ENCODE data around the gene TAB2.

TAB2 gene

GRCh38 chr6:149419696-149420404 lies 102.3 kb downstream of the TAB2 start:
- DNase-seq (ENCODE audit: low spot score): no peak

GRCh38 chr6:149421132-149421531 lies 103.6 kb downstream of the TAB2 start:
- no peak for DNase-seq (ENCODE audit: low spot score)

GRCh38 chr6:149422581-149422980 lies 105.1 kb downstream of the TAB2 start:
- DNase-seq (ENCODE audit: low spot score): no peak

GRCh38 chr6:149423964-149424440 lies 106.5 kb downstream of the TAB2 start:
- DNase-seq (ENCODE audit: low spot score): no peak

GRCh38 chr6:149425224-149425623 lies 107.7 kb downstream of the TAB2 start:
- DNase-seq (ENCODE audit: low spot score): no peak

GRCh38 chr6:149425754-149426153 lies 108.2 kb downstream of the TAB2 start:
- no peak for DNase-seq (ENCODE audit: low spot score)

- no peak for DNase-seq (ENCODE audit: low spot score)
Measured at GRCh38 chr6:149428606-149429005, 111.1 kb downstream of the TAB2 start.

GRCh38 chr6:149429427-149430360 lies 112.2 kb downstream of the TAB2 start:
- DNase-seq (ENCODE audit: low spot score): no peak

- peak; percentile 94 for DNase-seq (ENCODE audit: low spot score)
Measured at GRCh38 chr6:149431905-149432775, 114.6 kb downstream of the TAB2 start.

GRCh38 chr6:149433405-149433804 lies 115.9 kb downstream of the TAB2 start:
- no peak for DNase-seq (ENCODE audit: low spot score)

- DNase-seq (ENCODE audit: low spot score): no peak
Measured at GRCh38 chr6:149433881-149434280, 116.4 kb downstream of the TAB2 start.

GRCh38 chr6:149435919-149436586 lies 118.5 kb downstream of the TAB2 start:
- no peak for DNase-seq (ENCODE audit: low spot score)

GRCh38 chr6:149436647-149437046 lies 119.1 kb downstream of the TAB2 start:
- DNase-seq (ENCODE audit: low spot score): no peak

GRCh38 chr6:149437212-149437611 lies 119.7 kb downstream of the TAB2 start:
- DNase-seq (ENCODE audit: low spot score): no peak

GRCh38 chr6:149438855-149439254 lies 121.3 kb downstream of the TAB2 start:
- DNase-seq (ENCODE audit: low spot score): no peak

- no peak for DNase-seq (ENCODE audit: low spot score)
Measured at GRCh38 chr6:149439626-149440025, 122.1 kb downstream of the TAB2 start.

- no peak for DNase-seq (ENCODE audit: low spot score)
Measured at GRCh38 chr6:149440735-149441671, 123.5 kb downstream of the TAB2 start.

GRCh38 chr6:149441740-149442139 lies 124.2 kb downstream of the TAB2 start:
- no peak for DNase-seq (ENCODE audit: low spot score)

GRCh38 chr6:149443411-149444181 lies 126.1 kb downstream of the TAB2 start:
- DNase-seq (ENCODE audit: low spot score): no peak
